GM10248 (cell line): ENCODE results near the gene CROCC2.
A peak's percentile ranks its signal among the peaks of the same experiment; 100 is the strongest.

Source experiments
- CTCF ChIA-PET: fragments of 300-600 bp; sonication (Branson Sonifier 250); formaldehyde crosslinking; extraction: SDS; loops from one replicate; lab custom pipeline; 2021; ENCODE audit warnings: antibody characterized with exemption; lab: Yijun Ruan, JAX
- POLR2A ChIA-PET: fragments of 350-650 bp; sonication (Branson Sonifier 250); formaldehyde crosslinking; extraction: SDS; loops from one replicate; lab custom pipeline; 2020; ENCODE audit warnings: antibody characterized with exemption; lab: Yijun Ruan, JAX
- DNase-seq: peaks from one replicate; pipeline ENCODE4 v3.0.0; 2012; ENCODE audit errors: extremely low spot score
- CTCF ChIP-seq: IDR thresholded peaks from 2 replicates; pipeline ENCODE4 v1.5.1; 2012; ENCODE audit warnings: mild to moderate bottlenecking, low read depth; ENCODE audit errors: extremely low read depth, missing control alignments, control extremely low read depth

The CROCC2 gene

GRCh38 chr2:240997141-240997855, 91.2 kb downstream of the CROCC2 start:
- DNase-seq, result no peak
- POLR2A ChIA-PET, result no interaction called here
- no peak for TF ChIP-seq CTCF
- CTCF ChIA-PET, result no interaction called here

- ChIA-PET POLR2A (no interaction called here), CTCF (no interaction called here)
- peak; percentile 68 for DNase-seq
- TF ChIP-seq CTCF, result no peak
Measured at GRCh38 chr2:240997856-240998705, 91.9 kb downstream of the CROCC2 start, which contains the start of gene SNED1. SNED1 (plus strand) TSS chr2:240998618; CDS start chr2:240998838, 220 bp downstream.

DNA sequence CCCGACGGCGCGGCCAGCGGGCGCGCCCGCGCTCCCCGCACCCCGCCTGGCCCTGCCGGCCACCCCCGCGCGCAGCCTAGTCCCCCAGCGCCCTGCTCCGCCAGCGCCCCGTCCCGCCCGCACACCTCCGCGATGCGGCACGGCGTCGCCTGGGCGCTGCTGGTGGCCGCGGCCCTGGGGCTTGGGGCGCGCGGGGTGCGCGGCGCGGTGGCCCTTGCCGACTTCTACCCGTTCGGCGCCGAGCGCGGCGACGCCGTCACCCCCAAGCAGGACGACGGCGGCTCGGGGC, 92.5 kb downstream of the CROCC2 start:
- no peak for DNase-seq
- ChIA-PET POLR2A (no interaction called here), CTCF (no interaction called here)
- no peak for TF ChIP-seq CTCF

- ChIA-PET POLR2A (no interaction called here), CTCF (no interaction called here)
- no peak for TF ChIP-seq CTCF
- DNase-seq, result no peak
Measured at GRCh38 chr2:240998995-240999791, 93.1 kb downstream of the CROCC2 start.

- CTCF ChIA-PET, result no interaction called here
- POLR2A ChIA-PET, result no interaction called here
- no peak for DNase-seq
- no peak for TF ChIP-seq CTCF
Measured at GRCh38 chr2:240999873-241000541, 93.9 kb downstream of the CROCC2 start.

- ChIA-PET POLR2A (no interaction called here), CTCF (interaction anchor here (1.7 kb wide), 1 partner anchor 13 kb away, joined by 4 read pairs; no protein-coding TSS in a partner anchor)
- no peak for DNase-seq
- no peak for TF ChIP-seq CTCF
Measured at GRCh38 chr2:241000831-241001321, 94.7 kb downstream of the CROCC2 start.
